Naive thymus-derived CD4-positive, alpha-beta T cell (primary cell): ENCODE results near the gene SPDYE2B. TPM values are rescaled to one million over a fixed set of nuclear protein-coding genes. Genes with fewer than 3 reads are reported as not detected.
"Not testable (repeated sequence)": the region's sequence is repeated elsewhere in the genome, so short reads cannot be mapped to it uniquely, and the experiment has no call there.

Experiments
- ATAC-seq: fragments of 150-1000 bp; cut with Tn5 transposase; 2 replicates; pipeline ENCODE4 v1.10.0; 2021; ENCODE audit warnings: mild to moderate bottlenecking, moderate library complexity
- CTCF ChIA-PET: fragments of 350-600 bp; sonication (Branson Sonifier 250); formaldehyde crosslinking; loops from one replicate; lab custom pipeline; 2021; ENCODE audit warnings: antibody characterized with exemption; lab: Charles Lee
- POLR2A ChIA-PET: fragments of 350-600 bp; sonication (Branson Sonifier 250); formaldehyde crosslinking; loops from one replicate; lab custom pipeline; 2021; ENCODE audit warnings: antibody characterized with exemption, inconsistent platforms; lab: Charles Lee
- DNase-seq, 9 donors: peaks; one replicate each; pipeline versions ENCODE4 v3.0.0 to v3.0.0-alpha.2; 2020 to 2022; ENCODE audit warnings: mixed read lengths in 1 of 9
- H3K27ac ChIP-seq: one replicate; pipeline ENCODE4 v1.7.0; 2013; ENCODE audit warnings: mild to moderate bottlenecking, low read depth, low read length, moderate library complexity
- H3K27me3 ChIP-seq, 2 donors: one replicate each; pipeline ENCODE4 v1.7.0; 2013; ENCODE audit warnings: low read length in 2 of 2, mild to moderate bottlenecking in 2 of 2, moderate library complexity in 2 of 2; ENCODE audit not compliant: control insufficient read depth in 2 of 2, insufficient read depth in 2 of 2
- H3K36me3 ChIP-seq, 3 experiments: 1 replicate in 2 of 3; 2 replicates in 1 of 3; pipeline ENCODE4 v1.7.0; 2013; ENCODE audit warnings: low read length in 3 of 3, mild to moderate bottlenecking in 3 of 3, moderate library complexity in 1 of 3; ENCODE audit not compliant: insufficient read depth in 3 of 3, control insufficient read depth in 2 of 3
- H3K4me1 ChIP-seq, 2 donors: one replicate each; pipeline ENCODE4 v1.7.0; 2013; ENCODE audit warnings: low read length in 2 of 2, mild to moderate bottlenecking in 2 of 2, moderate library complexity in 1 of 2; ENCODE audit not compliant: control insufficient read depth in 2 of 2, insufficient read depth in 2 of 2
- H3K4me3 ChIP-seq: 2 replicates; pipeline ENCODE4 v1.7.0; 2013; ENCODE audit warnings: mild to moderate bottlenecking, low read length
- H3K9me3 ChIP-seq, 3 experiments: 1 replicate in 2 of 3; 2 replicates in 1 of 3; pipeline ENCODE4 v1.7.0; 2013; ENCODE audit warnings: low read length in 3 of 3; ENCODE audit not compliant: control insufficient read depth in 2 of 3
- H3K27ac Mint-ChIP-seq, 9 donors: one replicate each; pipeline ENCODE4 v1.8.0; 2020 to 2022; ENCODE audit warnings: mixed read lengths in 9 of 9, mild to moderate bottlenecking in 8 of 9, moderate library complexity in 5 of 9, inconsistent platforms in 2 of 9
- H3K27me3 Mint-ChIP-seq, 5 donors: one replicate each; pipeline ENCODE4 v1.8.0; 2021 to 2022; ENCODE audit warnings: mixed read lengths in 5 of 5, mild to moderate bottlenecking in 1 of 5
- H3K36me3 Mint-ChIP-seq, 5 donors: one replicate each; pipeline ENCODE4 v1.8.0; 2020 to 2022; ENCODE audit warnings: mixed read lengths in 5 of 5, mild to moderate bottlenecking in 3 of 5, inconsistent platforms in 1 of 5
- H3K4me1 Mint-ChIP-seq, 7 donors: one replicate each; pipeline ENCODE4 v1.8.0; 2020 to 2022; ENCODE audit warnings: mixed read lengths in 7 of 7, mild to moderate bottlenecking in 3 of 7, inconsistent platforms in 1 of 7
- H3K4me3 Mint-ChIP-seq, 10 donors: one replicate each; pipeline ENCODE4 v1.8.0; 2020 to 2022; ENCODE audit warnings: mild to moderate bottlenecking in 10 of 10, mixed read lengths in 10 of 10, moderate library complexity in 6 of 10, inconsistent platforms in 2 of 10
- H3K9me3 Mint-ChIP-seq, 11 donors: one replicate each; pipeline ENCODE4 v1.8.0; 2020 to 2022; ENCODE audit warnings: mixed read lengths in 11 of 11, mild to moderate bottlenecking in 4 of 11, inconsistent platforms in 1 of 11, moderate library complexity in 1 of 11
- intact Hi-C, 2 donors: fragments of 100-400 bp; cut with micrococcal nuclease; formaldehyde crosslinking; loops; one replicate each; pipeline ENCODE4 v1.15.1; 2023
- polyA plus RNA-seq, 2 donors: library from polyadenylated mRNA; unstranded; fragments of 300-500 nt; fragmentation: Illumina TruSeq; gene quantifications; one replicate each; pipeline ENCODE4 v1.2.3, GENCODE V29; 2021
- total RNA-seq, 6 experiments: library from RNA in 5 of 6; stranded (reverse) in 5 of 6; gene quantifications; 1 replicate in 5 of 6; 2 replicates in 1 of 6; pipeline ENCODE4 v1.2.3 and lab custom pipeline; 2021 to 2026

Gene SPDYE2B
- total and polyA plus RNA-seq, 7 experiments from 2014 or later = not detected

DNA sequence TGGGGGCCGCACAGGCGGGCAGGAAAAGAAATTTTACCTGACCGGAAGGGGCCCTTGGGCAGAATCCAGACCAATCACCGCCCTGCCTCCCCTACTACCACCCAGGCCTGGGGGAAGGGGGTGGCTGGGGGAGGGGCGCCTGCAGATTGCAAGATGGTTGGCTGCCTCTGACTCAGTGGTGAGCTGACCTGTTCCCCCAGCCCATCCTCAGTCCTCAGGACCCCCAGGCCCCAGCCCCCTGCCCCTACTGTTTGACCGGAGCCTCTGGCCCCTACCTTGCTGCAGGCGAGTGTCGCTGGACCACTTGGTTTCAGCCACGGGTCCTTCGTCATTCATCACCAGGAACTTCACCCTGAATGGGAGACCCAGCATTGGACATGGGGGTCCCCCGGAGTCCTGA lies 11.3 kb upstream of the SPDYE2B start:
- ATAC-seq, CTCF ChIA-PET, H3K9me3 ChIP-seq, H3K4me3 ChIP-seq, H3K27ac Mint-ChIP-seq, H3K36me3 ChIP-seq, H3K9me3 Mint-ChIP-seq, H3K27me3 Mint-ChIP-seq, H3K4me3 Mint-ChIP-seq, intact Hi-C loops, H3K27ac ChIP-seq, POLR2A ChIA-PET, H3K36me3 Mint-ChIP-seq, H3K4me1 Mint-ChIP-seq, H3K27me3 ChIP-seq, DNase-seq, H3K4me1 ChIP-seq: not testable (repeated sequence)

DNA sequence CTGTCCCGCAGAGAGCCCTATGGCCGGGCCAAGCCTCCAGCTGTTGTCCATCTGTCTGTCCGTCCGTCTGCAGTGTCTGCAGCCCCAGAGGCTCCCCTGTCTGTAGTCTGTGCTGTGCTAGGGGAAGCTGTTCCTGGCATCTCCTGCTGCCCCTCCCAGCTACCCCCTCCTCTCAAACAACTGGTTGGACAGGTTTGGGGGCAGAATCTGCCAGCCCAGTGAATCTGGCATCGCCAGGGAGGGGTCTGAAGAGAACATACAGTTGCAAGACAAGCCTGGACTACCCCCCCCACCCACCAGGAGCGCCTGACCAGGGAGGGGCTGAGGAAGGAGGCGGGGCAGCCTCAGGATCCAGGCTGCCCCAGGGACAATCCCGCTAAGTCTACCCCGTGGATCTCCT lies 7.4 kb upstream of the SPDYE2B start, which contains the start of gene UPK3BL1:
Gene UPK3BL1, minus strand, starts transcription at position 101 of the 400 bp plus-strand sequence. Its CDS starts 50 bp downstream, at position 51.
- H3K9me3 Mint-ChIP-seq, DNase-seq, H3K4me3 ChIP-seq, H3K27me3 ChIP-seq, intact Hi-C loops, H3K4me3 Mint-ChIP-seq, H3K27ac ChIP-seq, H3K4me1 Mint-ChIP-seq, CTCF ChIA-PET, H3K27ac Mint-ChIP-seq, H3K4me1 ChIP-seq, H3K9me3 ChIP-seq, H3K27me3 Mint-ChIP-seq, ATAC-seq, H3K36me3 Mint-ChIP-seq, H3K36me3 ChIP-seq, POLR2A ChIA-PET: not testable (repeated sequence)

DNA sequence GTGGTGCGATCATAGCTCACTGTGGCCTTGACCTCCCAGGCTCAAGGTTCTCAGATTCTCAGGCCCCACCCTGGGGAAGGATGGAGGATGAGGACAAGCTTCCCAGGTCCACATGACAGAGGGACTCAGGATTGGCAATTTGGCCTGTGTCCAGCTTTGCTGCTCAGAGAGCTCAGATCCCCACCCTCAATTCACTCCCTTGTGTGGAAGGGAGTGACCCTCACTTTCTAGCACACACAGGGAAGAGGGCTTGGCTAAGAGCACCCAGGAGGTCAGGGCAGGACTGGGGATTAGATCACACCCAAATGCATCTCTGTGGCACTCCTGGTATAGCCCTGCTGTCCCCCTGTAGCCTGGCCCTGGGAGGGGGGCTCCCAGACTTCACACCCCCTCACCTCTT lies 6.7 kb upstream of the SPDYE2B start:
- POLR2A ChIA-PET, ATAC-seq, H3K36me3 Mint-ChIP-seq, H3K9me3 Mint-ChIP-seq, H3K4me1 Mint-ChIP-seq, CTCF ChIA-PET, H3K36me3 ChIP-seq, H3K4me3 ChIP-seq, H3K27me3 Mint-ChIP-seq, H3K27me3 ChIP-seq, intact Hi-C loops, H3K9me3 ChIP-seq, H3K4me1 ChIP-seq, H3K27ac Mint-ChIP-seq, H3K27ac ChIP-seq, H3K4me3 Mint-ChIP-seq, DNase-seq: not testable (repeated sequence)

DNA sequence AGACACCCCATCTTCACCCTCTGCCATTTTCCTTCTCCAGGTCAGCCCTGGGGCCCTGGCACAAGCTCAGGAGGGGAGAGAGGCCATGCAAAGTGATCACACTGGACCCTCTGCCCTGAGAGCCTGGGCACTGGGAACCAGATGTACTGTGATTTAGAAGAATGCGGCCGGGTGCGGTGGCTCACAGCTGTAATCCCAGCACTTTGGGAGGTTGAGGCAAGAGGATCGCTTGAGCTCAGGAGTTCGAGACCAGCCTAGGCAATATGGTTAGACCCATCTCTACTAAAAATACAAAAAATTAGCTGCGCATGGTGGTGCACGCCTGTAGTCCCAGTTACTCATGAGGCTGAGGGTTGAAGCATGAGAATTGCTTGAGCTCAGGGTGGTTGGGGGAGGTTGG lies 2.3 kb upstream of the SPDYE2B start:
- POLR2A ChIA-PET, H3K27me3 Mint-ChIP-seq, H3K9me3 Mint-ChIP-seq, H3K27ac ChIP-seq, ATAC-seq, H3K4me1 Mint-ChIP-seq, intact Hi-C loops, H3K4me3 ChIP-seq, H3K36me3 ChIP-seq, H3K36me3 Mint-ChIP-seq, H3K9me3 ChIP-seq, H3K4me3 Mint-ChIP-seq, H3K27ac Mint-ChIP-seq, CTCF ChIA-PET, DNase-seq, H3K4me1 ChIP-seq, H3K27me3 ChIP-seq: not testable (repeated sequence)

DNA sequence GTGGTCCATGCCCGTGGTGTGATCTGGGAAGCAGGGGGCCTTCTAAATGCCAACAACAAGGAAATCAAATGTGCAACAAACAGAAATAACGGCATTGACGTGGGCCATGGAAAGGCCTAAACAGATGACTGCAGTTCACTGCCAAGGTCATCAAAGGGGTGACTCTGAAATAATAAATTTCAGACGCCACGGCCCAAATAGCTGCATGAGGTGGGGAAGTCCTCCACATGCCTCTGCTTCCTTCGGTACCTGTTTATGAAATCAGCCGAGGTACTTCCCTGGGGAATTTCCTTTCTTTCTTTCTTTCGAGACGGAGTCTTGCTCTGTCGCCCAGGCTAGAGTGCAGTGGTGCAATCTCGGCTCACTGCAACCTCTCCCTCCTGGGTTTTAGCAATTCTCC lies 14.6 kb downstream of the SPDYE2B start:
- H3K27me3 Mint-ChIP-seq, H3K36me3 ChIP-seq, intact Hi-C loops, H3K27ac ChIP-seq, H3K9me3 Mint-ChIP-seq, CTCF ChIA-PET, H3K27me3 ChIP-seq, H3K4me3 ChIP-seq, ATAC-seq, H3K4me1 ChIP-seq, H3K27ac Mint-ChIP-seq, H3K36me3 Mint-ChIP-seq, POLR2A ChIA-PET, H3K4me1 Mint-ChIP-seq, H3K4me3 Mint-ChIP-seq, DNase-seq, H3K9me3 ChIP-seq: not testable (repeated sequence)

DNA sequence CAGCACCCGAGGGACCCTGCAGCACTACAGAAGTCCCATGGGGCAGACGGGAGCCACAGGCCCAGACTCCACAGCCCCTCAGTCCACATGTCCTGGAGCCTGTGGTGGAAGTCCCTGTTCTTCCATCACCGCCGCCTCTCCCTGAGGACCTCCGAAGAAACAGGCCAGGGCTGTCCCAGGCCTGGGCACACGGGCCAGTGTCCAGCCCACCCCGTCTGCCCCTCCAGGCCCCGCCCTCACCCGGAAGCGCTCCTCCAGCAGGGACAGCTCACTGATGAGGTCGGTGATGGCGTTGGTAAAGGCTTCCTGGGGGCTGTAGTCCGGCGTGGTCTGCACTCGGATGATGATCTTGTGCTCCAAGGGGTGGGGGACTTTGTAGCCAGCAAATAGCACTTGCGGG lies 16.7 kb downstream of the SPDYE2B start:
- H3K9me3 ChIP-seq, H3K27ac Mint-ChIP-seq, CTCF ChIA-PET, POLR2A ChIA-PET, H3K27ac ChIP-seq, H3K27me3 ChIP-seq, H3K9me3 Mint-ChIP-seq, H3K4me1 Mint-ChIP-seq, intact Hi-C loops, DNase-seq, H3K27me3 Mint-ChIP-seq, H3K36me3 ChIP-seq, H3K4me1 ChIP-seq, H3K4me3 ChIP-seq, H3K4me3 Mint-ChIP-seq, H3K36me3 Mint-ChIP-seq, ATAC-seq: not testable (repeated sequence)

DNA sequence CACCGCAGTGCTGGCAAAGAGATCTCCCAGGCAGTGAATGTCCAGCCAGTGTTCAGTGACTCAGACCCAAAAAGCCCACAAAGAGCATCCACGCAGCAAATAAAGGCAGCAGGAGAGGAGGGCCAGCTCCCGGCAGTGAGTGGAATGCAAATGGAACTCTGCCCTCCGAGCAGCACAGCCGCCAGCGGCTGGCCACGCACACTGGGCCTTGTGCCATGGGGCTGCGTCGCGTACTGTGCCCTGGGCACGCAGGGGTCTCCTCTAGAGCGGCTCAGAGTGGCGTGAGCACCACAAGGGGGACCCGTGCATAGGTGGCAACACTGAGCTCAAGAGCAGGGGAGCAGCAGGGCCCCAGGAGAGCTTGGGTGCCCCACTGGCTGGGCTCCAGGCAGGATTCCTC lies 17.4 kb downstream of the SPDYE2B start:
- H3K27ac ChIP-seq, H3K27me3 ChIP-seq, H3K4me3 Mint-ChIP-seq, H3K4me1 ChIP-seq, DNase-seq, H3K4me3 ChIP-seq, H3K27ac Mint-ChIP-seq, ATAC-seq, H3K4me1 Mint-ChIP-seq, H3K36me3 ChIP-seq, POLR2A ChIA-PET, intact Hi-C loops, H3K9me3 ChIP-seq, H3K27me3 Mint-ChIP-seq, CTCF ChIA-PET, H3K36me3 Mint-ChIP-seq, H3K9me3 Mint-ChIP-seq: not testable (repeated sequence)
